OCI-LY3 (cell line): ENCODE data around the gene SIN3A.
"Not testable (repeated sequence)": the region's sequence is repeated elsewhere in the genome, so short reads cannot be mapped to it uniquely, and the experiment has no call there.

ENCODE experiments used
- EZH2phosphoT487 ChIP-seq: fragments of 200-600 bp; shearing (Covaris generic); IDR thresholded peaks from 2 replicates; pipeline ENCODE4 v1.6.1; 2018; ENCODE audit warnings: antibody characterized with exemption, mixed run types, low read depth
- TF ChIP-seq, protein P1 (sequence below): fragments of 200-600, 300-600 bp; sonication (generic); IDR thresholded peaks from 2 replicates; pipeline ENCODE4 v1.5.1; 2014; ENCODE audit warnings: antibody characterized with exemption, low read length, low read depth

GRCh38 chr15:75332093-75332492 is 119.4 kb downstream of the SIN3A start:
- not testable (repeated sequence) for TF ChIP-seq EZH2phosphoT487
- TF ChIP-seq, protein P1, sequence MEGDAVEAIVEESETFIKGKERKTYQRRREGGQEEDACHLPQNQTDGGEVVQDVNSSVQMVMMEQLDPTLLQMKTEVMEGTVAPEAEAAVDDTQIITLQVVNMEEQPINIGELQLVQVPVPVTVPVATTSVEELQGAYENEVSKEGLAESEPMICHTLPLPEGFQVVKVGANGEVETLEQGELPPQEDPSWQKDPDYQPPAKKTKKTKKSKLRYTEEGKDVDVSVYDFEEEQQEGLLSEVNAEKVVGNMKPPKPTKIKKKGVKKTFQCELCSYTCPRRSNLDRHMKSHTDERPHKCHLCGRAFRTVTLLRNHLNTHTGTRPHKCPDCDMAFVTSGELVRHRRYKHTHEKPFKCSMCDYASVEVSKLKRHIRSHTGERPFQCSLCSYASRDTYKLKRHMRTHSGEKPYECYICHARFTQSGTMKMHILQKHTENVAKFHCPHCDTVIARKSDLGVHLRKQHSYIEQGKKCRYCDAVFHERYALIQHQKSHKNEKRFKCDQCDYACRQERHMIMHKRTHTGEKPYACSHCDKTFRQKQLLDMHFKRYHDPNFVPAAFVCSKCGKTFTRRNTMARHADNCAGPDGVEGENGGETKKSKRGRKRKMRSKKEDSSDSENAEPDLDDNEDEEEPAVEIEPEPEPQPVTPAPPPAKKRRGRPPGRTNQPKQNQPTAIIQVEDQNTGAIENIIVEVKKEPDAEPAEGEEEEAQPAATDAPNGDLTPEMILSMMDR = not testable (repeated sequence)
